ENCODE data around the gene AACS. TPM values are rescaled to one million over a fixed set of nuclear protein-coding genes. Genes with fewer than 3 reads are reported as not detected.

The AACS gene
- total and polyA plus RNA-seq, 2 of the 8 experiments (the other 6 are each of a cell fraction or from before 2014, with no cell fraction given): 51.9 to 52.4 TPM

DNA sequence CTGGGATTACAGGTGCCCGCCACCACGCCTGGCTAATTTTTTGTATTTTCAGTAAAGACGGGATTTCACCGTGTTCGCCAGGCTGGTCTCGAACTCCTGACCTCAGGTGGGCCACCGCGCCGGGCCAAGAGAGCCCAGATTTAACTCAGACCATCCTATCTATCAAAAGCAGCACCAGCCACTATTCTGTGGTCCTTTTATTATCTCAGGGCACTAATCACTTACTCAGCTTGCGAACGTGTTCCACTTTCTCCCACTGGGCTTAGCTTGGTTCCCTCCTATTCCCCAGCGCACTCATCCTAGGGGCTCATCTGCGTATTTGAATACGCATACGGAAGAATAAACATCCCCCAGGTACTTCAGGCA lies 16.2 kb upstream of the AACS start (continued):
- TF ChIP-seq EGR1 (IDR thresholded peaks at IDR 0.05; ENCODE audit: borderline replicate concordance, low read depth, low read length): no peak

Data from H1 (cell line).